Activated naive CD4-positive, alpha-beta T cell treated with Interleukin-2 at 50 U/mL for 16 hours (primary cell): ENCODE results near the gene MROH8.

Experiments
- DNase-seq: peaks from one replicate; pipeline ENCODE4 v3.0.0-alpha.2; 2020

MROH8 gene

GRCh38 chr20:37198932-37199660, 19.7 kb upstream of the MROH8 start:
- no peak for DNase-seq

GRCh38 chr20:37194621-37195417, 15.5 kb upstream of the MROH8 start:
- no peak for DNase-seq

GRCh38 chr20:37193821-37194220, 14.5 kb upstream of the MROH8 start:
- no peak for DNase-seq

GRCh38 chr20:37193226-37193625, 13.9 kb upstream of the MROH8 start:
- DNase-seq: no peak

- peak; percentile 73 for DNase-seq
Observed at GRCh38 chr20:37192137-37192854, 12.9 kb upstream of the MROH8 start.

GRCh38 chr20:37190354-37191112, 11.2 kb upstream of the MROH8 start:
- DNase-seq: no peak

GRCh38 chr20:37189416-37190016, 10.2 kb upstream of the MROH8 start:
- no peak for DNase-seq

GRCh38 chr20:37188787-37189186, 9.4 kb upstream of the MROH8 start:
- DNase-seq: no peak

- DNase-seq: no peak
Observed at GRCh38 chr20:37185686-37186085, 6.3 kb upstream of the MROH8 start.

- DNase-seq: no peak
Observed at GRCh38 chr20:37179683-37180524, 556 bp upstream of the MROH8 start.

- no peak for DNase-seq
Observed at GRCh38 chr20:37172836-37173235, 6.5 kb downstream of the MROH8 start.

- no peak for DNase-seq
Observed at GRCh38 chr20:37166867-37167266, 12.5 kb downstream of the MROH8 start.

- DNase-seq: no peak
Observed at GRCh38 chr20:37165031-37165430, 14.3 kb downstream of the MROH8 start.

GRCh38 chr20:37163832-37164554, 15.4 kb downstream of the MROH8 start:
- DNase-seq: no peak

GRCh38 chr20:37162646-37163045, 16.7 kb downstream of the MROH8 start:
- DNase-seq: no peak

GRCh38 chr20:37161830-37162549, 17.4 kb downstream of the MROH8 start:
- DNase-seq: no peak

GRCh38 chr20:37160683-37161082, 18.7 kb downstream of the MROH8 start:
- DNase-seq: no peak

GRCh38 chr20:37158248-37158647, 21.1 kb downstream of the MROH8 start:
- no peak for DNase-seq

GRCh38 chr20:37155987-37156386, 23.4 kb downstream of the MROH8 start:
- no peak for DNase-seq

- no peak for DNase-seq
Observed at GRCh38 chr20:37154684-37155298, 24.6 kb downstream of the MROH8 start.
